CD4-positive, alpha-beta T cell treated with Interleukin-17A for 4 hours (primary cell): Measurements from ENCODE around the gene SLC66A2.

Source experiments
- DNase-seq: peaks from one replicate; pipeline ENCODE4 v3.0.0-alpha.2; 2020; ENCODE audit warnings: mixed read lengths

SLC66A2 gene

GRCh38 chr18:79970419-79971133, 19.1 kb upstream of the SLC66A2 start:
- DNase-seq: no peak

- DNase-seq: peak; percentile 53
Observed at GRCh38 chr18:79965119-79965902, 13.9 kb upstream of the SLC66A2 start.

GRCh38 chr18:79964330-79965118, 13.1 kb upstream of the SLC66A2 start, which contains the start of gene HSBP1L1:
HSBP1L1 (plus strand) TSS chr18:79964643; CDS start chr18:79964736, 93 bp downstream.
- DNase-seq: peak; percentile 81

- DNase-seq: no peak
Observed at GRCh38 chr18:79963658-79964329, 12.3 kb upstream of the SLC66A2 start.

GRCh38 chr18:79962835-79963657, 11.6 kb upstream of the SLC66A2 start:
- peak; percentile 45 for DNase-seq

- no peak for DNase-seq
Observed at GRCh38 chr18:79962311-79962710, 10.9 kb upstream of the SLC66A2 start.

GRCh38 chr18:79961527-79962291, 10.3 kb upstream of the SLC66A2 start:
- DNase-seq: no peak

GRCh38 chr18:79960921-79961526, 9.6 kb upstream of the SLC66A2 start:
- DNase-seq: no peak

GRCh38 chr18:79960161-79960801, 8.8 kb upstream of the SLC66A2 start:
- DNase-seq: peak; percentile 25

GRCh38 chr18:79958981-79959380, 7.5 kb upstream of the SLC66A2 start:
- no peak for DNase-seq

- DNase-seq: no peak
Observed at GRCh38 chr18:79956276-79956675, 4.8 kb upstream of the SLC66A2 start.

GRCh38 chr18:79955302-79956075, 4.0 kb upstream of the SLC66A2 start:
- DNase-seq: no peak

GRCh38 chr18:79954791-79955190, 3.3 kb upstream of the SLC66A2 start:
- no peak for DNase-seq

GRCh38 chr18:79953971-79954651, 2.7 kb upstream of the SLC66A2 start:
- DNase-seq: no peak

- no peak for DNase-seq
Observed at GRCh38 chr18:79952996-79953559, 1.6 kb upstream of the SLC66A2 start.

- DNase-seq: no peak
Observed at GRCh38 chr18:79952456-79952995, 1.1 kb upstream of the SLC66A2 start.

GRCh38 chr18:79950515-79951341, 725 bp downstream of the SLC66A2 start:
- DNase-seq: peak; percentile 42
